Thyroid gland (tissue), 4 donors: ENCODE measurements around the gene ZNF226. TPM values are rescaled to one million over a fixed set of nuclear protein-coding genes. Genes with fewer than 3 reads are reported as not detected.
"Not testable (repeated sequence)": the region's sequence is repeated elsewhere in the genome, so short reads cannot be mapped to it uniquely, and the experiment has no call there.

ENCODE experiments used
- DNase-seq, 2 donors: peaks; one replicate each; pipeline ENCODE4 v3.0.0-alpha.2; 2019
- H3K27ac ChIP-seq, 3 donors: fragments of 200-600 bp; sonication (generic); 1 replicate in 2 of 3; 2 replicates in 1 of 3; pipeline ENCODE4 v1.5.1; 2016 to 2019; ENCODE audit warnings: mild to moderate bottlenecking in 1 of 3, moderate library complexity in 1 of 3
- H3K27me3 ChIP-seq: fragments of 200-600 bp; sonication (generic); one replicate; pipeline ENCODE4 v1.5.1; 2019
- H3K36me3 ChIP-seq, 2 donors: fragments of 200-600 bp; sonication (generic); one replicate each; pipeline ENCODE4 v1.5.1; 2016 to 2019
- H3K4me1 ChIP-seq, 2 donors: fragments of 200-600 bp; sonication (generic); one replicate each; pipeline ENCODE4 v1.5.1; 2017 to 2019
- H3K4me3 ChIP-seq, 3 donors: fragments of 200-600 bp; sonication (generic); replicated peaks in 1 of 3; 1 replicate in 2 of 3; 2 replicates in 1 of 3; pipeline ENCODE4 v1.5.1; 2016; ENCODE audit warnings: mild to moderate bottlenecking in 1 of 3
- H3K9me3 ChIP-seq: fragments of 200-600 bp; sonication (generic); one replicate; pipeline ENCODE4 v1.5.1; 2017
- POLR2A ChIP-seq, 2 donors: fragments of 450-650 bp; IDR thresholded peaks; one replicate each; pipeline ENCODE4 v1.6.1; 2017; ENCODE audit warnings: antibody characterized with exemption in 2 of 2, mild to moderate bottlenecking in 2 of 2, moderate library complexity in 1 of 2
- WGBS, 2 donors: methylation state at CpG; one replicate each; pipeline ENCODE4 v1.1.5; 2017; 5-methylcytosine and 5-hydroxymethylcytosine counted together
- intact Hi-C: fragments of 100-400 bp; cut with DNase I; formaldehyde crosslinking; loops from one replicate; pipeline ENCODE4 v1.15.1; 2023
- total RNA-seq, 4 donors: library from RNA; depleted of rRNA; stranded (reverse); fragments of >200 nt; gene quantifications; one replicate each; pipeline ENCODE4 v1.2.3, GENCODE V29; 2016
- TF ChIP-seq, protein P1 (sequence below), 6 experiments: fragments of 200-600 bp in 3 of 6; fragments of 450-650 bp in 3 of 6; sonication (generic) in 3 of 6; IDR thresholded peaks; one replicate each; pipeline ENCODE4 v1.5.1; 2016 to 2019; ENCODE audit warnings: antibody characterized with exemption in 6 of 6, mild to moderate bottlenecking in 2 of 6, inconsistent platforms in 1 of 6, moderate library complexity in 1 of 6

ZNF226 gene
- total RNA-seq, 4 donors from 2014 or later, result 19.3 to 50.0 (median 37.8) TPM

GRCh38 chr19:44207126-44207803 lies 42.4 kb downstream of the ZNF226 start:
- Histone ChIP-seq H3K9me3 (no peaks in the 10 kb centered on the region), H3K4me1 (no peaks in the 10 kb centered on the region), H3K4me3 (peak overlapping the region; percentile 45 to 81 (median 48)), H3K27me3 (no peaks in the 10 kb centered on the region), H3K36me3 (no peaks in the 10 kb centered on the region), H3K27ac (peak overlapping the region; percentile 74 to 79 (median 78))
- intact Hi-C loops, result no loop called here
- TF ChIP-seq POLR2A (IDR thresholded peaks at IDR 0.05), result peak in 1 of 2 donors; percentile 23
- TF ChIP-seq, protein P1, sequence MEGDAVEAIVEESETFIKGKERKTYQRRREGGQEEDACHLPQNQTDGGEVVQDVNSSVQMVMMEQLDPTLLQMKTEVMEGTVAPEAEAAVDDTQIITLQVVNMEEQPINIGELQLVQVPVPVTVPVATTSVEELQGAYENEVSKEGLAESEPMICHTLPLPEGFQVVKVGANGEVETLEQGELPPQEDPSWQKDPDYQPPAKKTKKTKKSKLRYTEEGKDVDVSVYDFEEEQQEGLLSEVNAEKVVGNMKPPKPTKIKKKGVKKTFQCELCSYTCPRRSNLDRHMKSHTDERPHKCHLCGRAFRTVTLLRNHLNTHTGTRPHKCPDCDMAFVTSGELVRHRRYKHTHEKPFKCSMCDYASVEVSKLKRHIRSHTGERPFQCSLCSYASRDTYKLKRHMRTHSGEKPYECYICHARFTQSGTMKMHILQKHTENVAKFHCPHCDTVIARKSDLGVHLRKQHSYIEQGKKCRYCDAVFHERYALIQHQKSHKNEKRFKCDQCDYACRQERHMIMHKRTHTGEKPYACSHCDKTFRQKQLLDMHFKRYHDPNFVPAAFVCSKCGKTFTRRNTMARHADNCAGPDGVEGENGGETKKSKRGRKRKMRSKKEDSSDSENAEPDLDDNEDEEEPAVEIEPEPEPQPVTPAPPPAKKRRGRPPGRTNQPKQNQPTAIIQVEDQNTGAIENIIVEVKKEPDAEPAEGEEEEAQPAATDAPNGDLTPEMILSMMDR (IDR thresholded peaks at IDR 0.05), result no peak
- peak; percentile 85 to 91 for DNase-seq
- 4 to 5% methylated on average over 20 to 26 of the region's 26 CpGs for WGBS, 2 donors

GRCh38 chr19:44212250-44212865 lies 47.5 kb downstream of the ZNF226 start, which contains the start of gene ZNF227:
TSS of gene ZNF227 (plus strand) at chr19:44212532. CDS start at chr19:44217793, 5,261 bp downstream.
- no peaks in the 10 kb centered on the region for H3K27me3 ChIP-seq
- peak in 1 of 2 donors; percentile 54 for TF ChIP-seq POLR2A (IDR thresholded peaks at IDR 0.05)
- TF ChIP-seq, protein P1 (IDR thresholded peaks at IDR 0.05), result no peak
- no peaks in the 10 kb centered on the region for H3K9me3 ChIP-seq
- intact Hi-C loops, result no loop called here
- H3K36me3 ChIP-seq, result peaks cover 7 to 18% of the 10 kb centered on the region in 2 donors
- WGBS, 2 donors, result 0 to 1% methylated on average over 35 to 37 of the region's 37 CpGs
- peak; percentile 92 to 94 for DNase-seq
- H3K27ac ChIP-seq, result peak within 1 kb of the TSS; percentile 36 to 80 (median 68)
- H3K4me1 ChIP-seq, result peaks cover 5 to 9% of the 10 kb centered on the region in 2 donors
- H3K4me3 ChIP-seq, result peak within 1 kb of the TSS; percentile 11 to 54 (median 41)

- H3K27ac ChIP-seq, result peak overlapping the region; percentile 9 to 80 (median 68)
- H3K9me3 ChIP-seq, result no peaks in the 10 kb centered on the region
- peak overlapping the region; percentile 11 to 54 (median 41) for H3K4me3 ChIP-seq
- intact Hi-C loops, result no loop called here
- no peak for DNase-seq
- peaks cover 5 to 9% of the 10 kb centered on the region in 2 donors for H3K4me1 ChIP-seq
- TF ChIP-seq, protein P1 (IDR thresholded peaks at IDR 0.05), result no peak
- TF ChIP-seq POLR2A (IDR thresholded peaks at IDR 0.05), result no peak
- 4% methylated on average over 15 of the region's 15 CpGs for WGBS, 2 donors
- H3K36me3 ChIP-seq, result peaks cover 12 to 21% of the 10 kb centered on the region in 2 donors
- H3K27me3 ChIP-seq, result no peaks in the 10 kb centered on the region
Observed at GRCh38 chr19:44212866-44213346, 48.0 kb downstream of the ZNF226 start.

GRCh38 chr19:44219926-44220325 lies 55.0 kb downstream of the ZNF226 start:
- intact Hi-C loops, H3K4me1 ChIP-seq, H3K27me3 ChIP-seq, H3K4me3 ChIP-seq, H3K27ac ChIP-seq, DNase-seq, H3K9me3 ChIP-seq: not testable (repeated sequence)
- 94 to 95% methylated on average over 3 of the region's 3 CpGs for WGBS, 2 donors
- peaks cover 26 to 27% of the 10 kb centered on the region in 2 donors for H3K36me3 ChIP-seq

DNA sequence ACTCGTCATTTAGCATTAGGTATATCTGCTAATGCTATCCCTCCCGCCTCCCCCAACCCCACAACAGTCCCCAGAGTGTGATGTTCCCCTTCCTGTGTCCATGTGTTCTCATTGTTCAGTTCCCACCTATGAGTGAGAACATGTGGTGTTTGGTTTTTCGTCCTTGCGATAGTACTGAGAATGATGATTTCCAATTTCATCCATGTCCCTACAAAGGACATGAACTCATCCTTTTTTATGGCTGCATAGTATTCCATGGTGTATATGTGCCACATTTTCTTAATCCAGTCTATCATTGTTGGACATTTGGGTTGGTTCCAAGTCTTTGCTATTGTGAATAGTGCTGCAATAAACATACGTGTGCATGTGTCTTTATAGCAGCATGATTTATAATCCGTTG lies 55.9 kb downstream of the ZNF226 start:
- intact Hi-C loops, H3K9me3 ChIP-seq, H3K4me3 ChIP-seq, H3K27me3 ChIP-seq, DNase-seq, H3K27ac ChIP-seq, H3K4me1 ChIP-seq: not testable (repeated sequence)
- WGBS, 2 donors, result 95 to 97% methylated on average over 6 of the region's 6 CpGs
- peaks cover 23 to 25% of the 10 kb centered on the region in 2 donors for H3K36me3 ChIP-seq

GRCh38 chr19:44221291-44221690 lies 56.4 kb downstream of the ZNF226 start:
- H3K27ac ChIP-seq, intact Hi-C loops, H3K27me3 ChIP-seq, H3K4me3 ChIP-seq, DNase-seq, H3K9me3 ChIP-seq, H3K4me1 ChIP-seq: not testable (repeated sequence)
- 98 to 100% methylated on average over 3 of the region's 3 CpGs for WGBS, 2 donors
- H3K36me3 ChIP-seq, result peaks cover 25 to 27% of the 10 kb centered on the region in 2 donors

Other genes with a start within 250 kb of the ZNF226 start
- 10 to 100 TPM; 17.4 to 19.7 (median 18.3) TPM for gene ZNF45, start 229.8 kb upstream of the ZNF226 start, total RNA-seq
- gene ZNF221, start 213.9 kb upstream of the ZNF226 start, total RNA-seq, result 10 to 100 TPM in 2 of 4 donors, 1 to 10 TPM in 2; 5.9 to 17.2 (median 9.9) TPM
- 10 to 100 TPM in 3 of 4 donors, 1 to 10 TPM in 1; 8.7 to 20.8 (median 16.0) TPM for gene ZNF155, start 180.9 kb upstream of the ZNF226 start, total RNA-seq
- gene ZNF230, start 162.1 kb upstream of the ZNF226 start, total RNA-seq, result 1 to 10 TPM; 4.6 to 8.0 (median 5.2) TPM
- gene ZNF222, start 139.7 kb upstream of the ZNF226 start, total RNA-seq, result 1 to 10 TPM; 3.3 to 7.0 (median 5.0) TPM
- 10 to 100 TPM in 2 of 4 donors, 1 to 10 TPM in 2; 5.1 to 10.6 (median 10.0) TPM for gene ZNF223, start 113.1 kb upstream of the ZNF226 start, total RNA-seq
- 1 to 10 TPM; 2.6 to 4.9 (median 2.8) TPM for gene ZNF284, start 92.9 kb upstream of the ZNF226 start, total RNA-seq
- 10 to 100 TPM; 31.9 to 47.4 (median 36.7) TPM for gene ZNF224, start 70.7 kb upstream of the ZNF226 start, total RNA-seq
- 1 to 10 TPM; 4.0 to 8.3 (median 6.3) TPM for gene ZNF225, start 51.7 kb upstream of the ZNF226 start, total RNA-seq
- 10 to 100 TPM in 3 of 4 donors, 1 to 10 TPM in 1; 8.1 to 12.7 (median 11.3) TPM for gene ZNF234, start 23.5 kb upstream of the ZNF226 start, total RNA-seq
- 10 to 100 TPM; 12.4 to 44.7 (median 18.4) TPM for gene ZNF227, start 47.4 kb downstream of the ZNF226 start, total RNA-seq
- 1 to 10 TPM in 2 of 4 donors, under 1 TPM in 2; 0.54 to 2.3 (median 0.93) TPM for gene ZNF233, start 94.8 kb downstream of the ZNF226 start, total RNA-seq
- gene ZNF235, start 139.9 kb downstream of the ZNF226 start, total RNA-seq, result 10 to 100 TPM in 3 of 4 donors, 1 to 10 TPM in 1; 7.3 to 17.7 (median 12.8) TPM
- gene ZNF112, start 191.6 kb downstream of the ZNF226 start, total RNA-seq, result 10 to 100 TPM in 2 of 4 donors, 1 to 10 TPM in 2; 7.8 to 22.6 (median 11.2) TPM
- gene ZNF285, start 236.5 kb downstream of the ZNF226 start, total RNA-seq, result 1 to 10 TPM; 3.8 to 6.6 (median 5.1) TPM